Measurements from ENCODE around the gene BSN.
"Not testable (repeated sequence)": the region's sequence is repeated elsewhere in the genome, so short reads cannot be mapped to it uniquely, and the experiment has no call there.

Gene BSN

DNA sequence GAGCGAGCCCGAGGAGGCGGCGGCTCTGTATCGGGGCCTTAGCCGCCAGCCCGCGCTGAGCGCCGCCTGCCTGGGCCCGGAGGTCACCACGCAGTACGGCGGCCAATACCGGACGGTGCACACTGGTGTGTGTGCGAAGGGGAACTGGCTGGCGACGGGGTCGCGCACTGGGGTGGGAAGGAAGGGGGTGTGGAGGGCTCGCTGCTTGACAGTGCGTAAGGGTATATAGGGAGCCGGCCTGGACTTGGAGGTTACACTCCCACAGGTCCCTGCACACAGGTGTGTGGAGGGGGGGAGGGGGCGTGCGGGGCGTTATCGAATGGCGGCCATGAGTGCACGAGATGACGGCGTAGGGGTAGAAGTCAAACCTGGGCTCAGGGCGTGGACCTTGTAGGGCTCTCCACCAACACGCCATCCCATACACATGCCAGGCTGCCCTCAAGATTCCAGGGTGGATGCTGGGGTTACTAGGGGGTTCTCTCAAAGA is 120.3 kb downstream of the BSN start:
- H3K9ac ChIP-seq (ENCODE audit: low read depth, low read length): peak overlapping the region; percentile 77
- H3K4me3 ChIP-seq (ENCODE audit: low read depth, low read length): peak overlapping the region; percentile 93
- 0 out of 2 replicates have a peak, but pooled peaks cover 3% of the 10 kb centered on the region for H3K4me1 ChIP-seq (ENCODE audit: control insufficient read depth, insufficient read depth, low read length)
- H3K9me3 ChIP-seq (ENCODE audit: control insufficient read depth, insufficient read depth, low read length): no peaks in the 10 kb centered on the region
- H3K36me3 ChIP-seq (ENCODE audit: control insufficient read depth, insufficient read depth, low read length): peaks cover 43% of the 10 kb centered on the region
- no peaks in the 10 kb centered on the region for H3K27me3 ChIP-seq (ENCODE audit: control insufficient read depth, insufficient read depth, low read length)
- H3K27ac ChIP-seq (ENCODE audit: low read depth, low read length): peak overlapping the region; percentile 95

DNA sequence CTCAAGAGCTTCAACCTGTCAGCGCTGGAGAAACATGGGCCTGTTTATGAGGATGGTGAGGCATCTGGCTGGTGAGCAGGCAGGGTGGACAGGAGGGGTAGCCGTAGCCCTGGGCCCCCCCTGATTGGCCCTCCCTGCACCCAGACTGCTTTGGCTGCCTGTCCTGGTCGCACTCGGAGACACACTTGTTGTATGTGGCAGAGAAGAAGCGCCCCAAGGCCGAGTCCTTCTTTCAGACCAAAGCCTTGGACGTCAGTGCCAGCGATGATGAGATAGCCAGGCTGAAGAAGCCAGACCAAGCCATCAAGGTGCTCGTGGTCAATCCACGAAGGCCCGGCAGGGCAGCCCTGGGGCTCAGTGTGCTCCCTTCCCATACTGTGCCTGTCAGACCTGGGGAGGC is 121.6 kb downstream of the BSN start:
- no peak overlapping the region for H3K9ac ChIP-seq (ENCODE audit: low read depth, low read length)
- 0 out of 2 replicates have a peak, but pooled peaks cover 3% of the 10 kb centered on the region for H3K4me1 ChIP-seq (ENCODE audit: control insufficient read depth, insufficient read depth, low read length)
- H3K36me3 ChIP-seq (ENCODE audit: control insufficient read depth, insufficient read depth, low read length): peaks cover 57% of the 10 kb centered on the region
- no peaks in the 10 kb centered on the region for H3K9me3 ChIP-seq (ENCODE audit: control insufficient read depth, insufficient read depth, low read length)
- no peaks in the 10 kb centered on the region for H3K27me3 ChIP-seq (ENCODE audit: control insufficient read depth, insufficient read depth, low read length)
- H3K27ac ChIP-seq (ENCODE audit: low read depth, low read length): no peak overlapping the region
- H3K4me3 ChIP-seq (ENCODE audit: low read depth, low read length): no peak overlapping the region

DNA sequence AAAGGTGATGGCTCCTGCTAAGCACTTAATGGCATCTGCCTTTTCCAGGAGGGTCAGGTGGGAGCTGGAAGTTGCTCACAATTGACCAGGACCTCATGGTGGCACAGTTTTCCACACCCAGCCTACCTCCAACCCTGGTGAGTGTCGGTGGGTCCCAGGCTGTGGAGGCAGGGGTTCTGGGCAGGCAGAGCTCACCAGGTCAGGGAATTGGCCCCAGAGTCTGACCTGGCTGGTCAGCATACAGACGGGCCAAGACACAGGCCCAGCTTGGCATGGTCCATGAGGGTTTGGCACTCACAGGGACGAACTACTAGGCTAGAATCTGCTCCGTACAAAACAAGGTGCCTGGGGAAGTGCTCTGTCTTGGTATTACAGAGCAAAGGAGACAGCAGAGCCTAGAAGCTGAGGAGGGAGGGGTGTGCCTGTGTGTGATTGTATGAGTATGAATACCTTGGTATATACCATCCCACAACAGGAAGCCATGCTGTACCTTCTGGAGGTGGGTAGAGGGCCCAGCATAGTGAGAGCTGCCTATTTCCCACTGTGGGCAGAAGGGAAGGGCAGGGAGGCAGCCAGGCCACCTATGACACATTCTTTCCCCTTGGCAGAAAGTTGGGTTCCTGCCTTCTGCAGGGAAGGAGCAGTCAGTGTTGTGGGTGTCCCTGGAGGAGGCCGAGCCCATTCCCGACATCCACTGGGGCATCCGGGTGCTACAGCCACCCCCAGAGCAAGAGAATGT is 126.4 kb downstream of the BSN start:
- Histone ChIP-seq H3K9ac (ENCODE audit: low read depth, low read length) (no peak overlapping the region), H3K36me3 (ENCODE audit: control insufficient read depth, insufficient read depth, low read length) (peaks cover 83% of the 10 kb centered on the region)

DNA sequence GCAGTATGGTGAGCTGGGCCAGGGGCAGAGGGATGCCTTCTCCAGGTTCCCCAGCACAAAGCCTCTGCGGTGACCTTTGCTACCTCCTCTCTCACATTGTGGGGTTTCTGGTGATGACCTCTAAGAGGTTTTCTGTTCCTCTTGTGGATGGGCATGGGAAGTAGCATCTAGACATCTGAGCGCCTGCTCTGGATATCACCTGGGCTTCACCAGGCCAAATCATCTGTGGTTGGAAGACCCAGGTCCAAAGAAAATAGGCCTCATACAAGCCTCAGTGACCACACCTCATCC is 126.9 kb downstream of the BSN start:
- no peak overlapping the region for H3K27ac ChIP-seq (ENCODE audit: low read depth, low read length)
- peaks cover 78% of the 10 kb centered on the region for H3K36me3 ChIP-seq (ENCODE audit: control insufficient read depth, insufficient read depth, low read length)
- H3K9ac ChIP-seq (ENCODE audit: low read depth, low read length): no peak overlapping the region
- no peaks in the 10 kb centered on the region for H3K9me3 ChIP-seq (ENCODE audit: control insufficient read depth, insufficient read depth, low read length)
- no peaks in the 10 kb centered on the region for H3K27me3 ChIP-seq (ENCODE audit: control insufficient read depth, insufficient read depth, low read length)
- H3K4me3 ChIP-seq (ENCODE audit: low read depth, low read length): no peak overlapping the region
- no peaks in the 10 kb centered on the region for H3K4me1 ChIP-seq (ENCODE audit: control insufficient read depth, insufficient read depth, low read length)

More for the DNA sequence above, 126.4 kb downstream of the BSN start:
- no peak overlapping the region for H3K4me3 ChIP-seq (ENCODE audit: low read depth, low read length)
- no peaks in the 10 kb centered on the region for H3K9me3 ChIP-seq (ENCODE audit: control insufficient read depth, insufficient read depth, low read length)
- no peaks in the 10 kb centered on the region for H3K27me3 ChIP-seq (ENCODE audit: control insufficient read depth, insufficient read depth, low read length)
- H3K27ac ChIP-seq (ENCODE audit: low read depth, low read length): no peak overlapping the region
- no peaks in the 10 kb centered on the region for H3K4me1 ChIP-seq (ENCODE audit: control insufficient read depth, insufficient read depth, low read length)

DNA sequence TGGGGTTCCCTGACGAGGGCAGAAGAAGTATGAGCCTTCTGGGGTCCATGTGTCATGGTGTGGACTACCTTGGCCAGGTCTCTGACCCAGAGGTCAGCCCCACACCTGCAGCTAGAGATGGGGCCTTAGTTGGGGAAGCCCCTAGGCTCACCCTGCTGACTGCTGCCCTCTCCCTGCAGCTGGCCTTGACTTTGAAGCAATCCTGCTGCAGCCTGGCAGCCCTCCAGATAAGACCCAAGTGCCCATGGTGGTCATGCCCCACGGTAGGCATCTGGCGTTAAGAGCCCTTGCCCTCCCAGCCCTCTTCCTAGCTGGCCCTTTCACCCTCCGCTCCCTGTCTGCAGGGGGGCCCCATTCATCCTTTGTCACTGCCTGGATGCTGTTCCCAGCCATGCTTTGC is 127.3 kb downstream of the BSN start:
- Histone ChIP-seq H3K36me3 (ENCODE audit: control insufficient read depth, insufficient read depth, low read length) (peaks cover 74% of the 10 kb centered on the region), H3K27me3 (ENCODE audit: control insufficient read depth, insufficient read depth, low read length) (no peaks in the 10 kb centered on the region)

DNA sequence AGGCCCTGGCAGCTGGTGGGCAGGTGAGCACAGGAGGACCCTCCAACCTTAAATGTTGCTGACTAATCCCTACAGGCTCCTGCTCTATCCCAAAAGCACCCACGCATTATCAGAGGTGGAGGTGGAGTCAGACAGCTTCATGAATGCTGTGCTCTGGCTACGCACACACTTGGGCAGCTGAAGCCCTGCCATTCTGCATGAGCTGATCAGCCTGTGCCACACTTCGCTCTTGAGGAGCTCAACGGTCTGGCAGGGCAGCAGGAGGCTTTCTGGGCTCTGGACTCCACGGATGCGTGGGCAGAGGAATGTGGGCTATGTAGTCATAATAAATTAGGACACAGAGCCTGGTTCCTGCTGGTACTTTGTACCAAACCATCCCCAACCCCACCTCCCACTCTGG is 128.9 kb downstream of the BSN start:
- Histone ChIP-seq H3K9ac (ENCODE audit: low read depth, low read length) (no peak overlapping the region), H3K27me3 (ENCODE audit: control insufficient read depth, insufficient read depth, low read length) (no peaks in the 10 kb centered on the region), H3K4me3 (ENCODE audit: low read depth, low read length) (no peak overlapping the region), H3K4me1 (ENCODE audit: control insufficient read depth, insufficient read depth, low read length) (no peaks in the 10 kb centered on the region), H3K36me3 (ENCODE audit: control insufficient read depth, insufficient read depth, low read length) (peaks cover 58% of the 10 kb centered on the region), H3K9me3 (ENCODE audit: control insufficient read depth, insufficient read depth, low read length) (no peaks in the 10 kb centered on the region), H3K27ac (ENCODE audit: low read depth, low read length) (no peak overlapping the region)

More for the DNA sequence above, 127.3 kb downstream of the BSN start:
- Histone ChIP-seq H3K27ac (ENCODE audit: low read depth, low read length) (no peak overlapping the region), H3K9me3 (ENCODE audit: control insufficient read depth, insufficient read depth, low read length) (no peaks in the 10 kb centered on the region), H3K9ac (ENCODE audit: low read depth, low read length) (no peak overlapping the region), H3K4me1 (ENCODE audit: control insufficient read depth, insufficient read depth, low read length) (no peaks in the 10 kb centered on the region), H3K4me3 (ENCODE audit: low read depth, low read length) (no peak overlapping the region)

DNA sequence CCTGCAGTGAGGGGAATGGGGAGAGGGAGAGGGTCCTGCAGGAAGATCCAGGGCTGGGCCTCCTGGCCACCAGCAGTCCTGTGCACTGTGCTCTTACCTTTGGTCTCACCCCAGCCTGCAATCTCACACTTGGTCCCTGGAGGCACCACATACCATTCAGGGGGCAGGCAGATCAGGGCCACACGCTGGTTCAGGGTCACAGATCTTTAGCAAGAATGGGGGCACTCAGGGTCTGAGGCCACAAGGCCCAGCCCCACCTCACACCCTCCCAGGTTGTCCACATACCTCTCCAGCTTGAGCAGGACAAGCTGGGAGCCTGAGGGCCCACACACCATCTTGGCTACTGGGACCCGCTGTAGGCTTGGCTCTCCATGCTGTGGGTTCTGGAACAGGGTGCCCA is 130.2 kb downstream of the BSN start:
- not testable (repeated sequence) for H3K9ac ChIP-seq (ENCODE audit: low read depth, low read length); H3K27ac ChIP-seq (ENCODE audit: low read depth, low read length)
- H3K36me3 ChIP-seq (ENCODE audit: control insufficient read depth, insufficient read depth, low read length): peaks cover 45% of the 10 kb centered on the region

DNA sequence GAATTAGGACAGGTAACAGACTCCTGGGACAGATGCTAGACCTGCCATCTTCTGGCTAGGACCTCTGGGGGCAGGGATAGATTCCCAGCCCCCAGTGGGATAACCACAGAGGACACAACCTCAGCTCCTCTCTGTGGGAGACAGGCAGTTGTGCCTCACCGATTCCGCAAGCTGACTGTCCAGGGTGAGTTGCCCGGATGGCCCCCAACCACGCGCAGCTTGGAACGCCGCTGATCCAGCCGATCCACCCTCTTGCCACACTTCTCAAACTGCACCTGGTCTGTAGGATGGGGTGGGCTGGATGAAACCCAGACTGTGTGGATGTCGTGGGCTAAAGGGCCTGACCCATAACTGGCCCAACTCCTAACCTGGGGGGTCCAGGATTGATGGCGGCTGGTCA is 130.8 kb downstream of the BSN start:
- H3K36me3 ChIP-seq (ENCODE audit: control insufficient read depth, insufficient read depth, low read length): peaks cover 38% of the 10 kb centered on the region

More for the DNA sequence above, 130.2 kb downstream of the BSN start:
- H3K4me1 ChIP-seq (ENCODE audit: control insufficient read depth, insufficient read depth, low read length); H3K27me3 ChIP-seq (ENCODE audit: control insufficient read depth, insufficient read depth, low read length); H3K9me3 ChIP-seq (ENCODE audit: control insufficient read depth, insufficient read depth, low read length); H3K4me3 ChIP-seq (ENCODE audit: low read depth, low read length): not testable (repeated sequence)

DNA sequence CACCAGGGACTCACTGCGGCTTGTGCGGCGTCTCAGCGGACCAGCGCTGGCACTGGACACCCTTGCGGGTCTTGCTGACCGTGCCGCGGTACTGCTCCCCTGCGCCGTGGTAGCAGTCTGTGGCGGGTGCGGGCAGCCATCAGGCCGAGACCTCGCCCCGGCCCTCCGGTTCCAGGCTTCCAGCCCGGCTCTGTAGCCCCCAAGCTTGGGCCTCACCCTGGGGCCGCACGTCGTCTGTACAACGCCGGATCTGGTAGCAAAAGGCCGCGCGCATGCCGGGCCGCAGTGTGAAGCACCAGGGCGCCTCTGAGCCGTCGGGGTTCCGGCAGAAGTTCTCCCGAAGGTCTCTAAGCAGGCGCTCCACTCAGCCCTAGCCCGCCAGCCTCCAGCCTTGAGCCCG is 131.6 kb downstream of the BSN start:
- Histone ChIP-seq H3K4me3 (ENCODE audit: low read depth, low read length) (peak overlapping the region; percentile 35; the same call in 1 of the 2 replicates), H3K36me3 (ENCODE audit: control insufficient read depth, insufficient read depth, low read length) (peaks cover 31% of the 10 kb centered on the region)
- not testable (repeated sequence) for H3K4me1 ChIP-seq (ENCODE audit: control insufficient read depth, insufficient read depth, low read length); H3K9me3 ChIP-seq (ENCODE audit: control insufficient read depth, insufficient read depth, low read length); H3K27ac ChIP-seq (ENCODE audit: low read depth, low read length); H3K9ac ChIP-seq (ENCODE audit: low read depth, low read length); H3K27me3 ChIP-seq (ENCODE audit: control insufficient read depth, insufficient read depth, low read length)

More for the DNA sequence above, 130.8 kb downstream of the BSN start:
- not testable (repeated sequence) for H3K9ac ChIP-seq (ENCODE audit: low read depth, low read length); H3K27me3 ChIP-seq (ENCODE audit: control insufficient read depth, insufficient read depth, low read length); H3K9me3 ChIP-seq (ENCODE audit: control insufficient read depth, insufficient read depth, low read length); H3K27ac ChIP-seq (ENCODE audit: low read depth, low read length); H3K4me3 ChIP-seq (ENCODE audit: low read depth, low read length); H3K4me1 ChIP-seq (ENCODE audit: control insufficient read depth, insufficient read depth, low read length)

DNA sequence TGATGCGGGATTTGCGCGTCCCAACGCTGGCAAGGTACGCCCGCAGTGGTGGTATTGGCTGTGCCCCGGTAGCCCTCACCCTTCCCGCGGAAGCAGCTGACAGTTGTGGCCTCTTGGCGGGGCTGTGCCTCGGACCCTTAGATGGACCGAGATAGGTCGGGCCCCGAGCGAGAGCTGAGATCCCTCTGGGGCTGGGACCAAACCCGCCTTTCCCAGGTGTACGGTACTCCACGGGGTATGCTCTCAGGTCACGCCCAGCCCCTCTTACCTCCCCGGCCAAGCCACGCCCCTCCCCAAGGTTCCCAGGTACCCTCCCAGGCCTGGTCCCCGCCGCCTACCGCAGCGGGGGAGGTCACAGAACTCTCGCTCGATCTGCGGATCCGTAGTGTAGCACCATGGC is 132.1 kb downstream of the BSN start:
- not testable (repeated sequence) for H3K27me3 ChIP-seq (ENCODE audit: control insufficient read depth, insufficient read depth, low read length); H3K4me1 ChIP-seq (ENCODE audit: control insufficient read depth, insufficient read depth, low read length); H3K9me3 ChIP-seq (ENCODE audit: control insufficient read depth, insufficient read depth, low read length)
- peak overlapping the region; percentile 74 for H3K4me3 ChIP-seq (ENCODE audit: low read depth, low read length)
- peaks cover 26% of the 10 kb centered on the region for H3K36me3 ChIP-seq (ENCODE audit: control insufficient read depth, insufficient read depth, low read length)
- peak overlapping the region; percentile 70 for H3K27ac ChIP-seq (ENCODE audit: low read depth, low read length)
- 0 out of 2 replicates have a peak overlapping the region, but pooled peaks have one; percentile 63 for H3K9ac ChIP-seq (ENCODE audit: low read depth, low read length)

DNA sequence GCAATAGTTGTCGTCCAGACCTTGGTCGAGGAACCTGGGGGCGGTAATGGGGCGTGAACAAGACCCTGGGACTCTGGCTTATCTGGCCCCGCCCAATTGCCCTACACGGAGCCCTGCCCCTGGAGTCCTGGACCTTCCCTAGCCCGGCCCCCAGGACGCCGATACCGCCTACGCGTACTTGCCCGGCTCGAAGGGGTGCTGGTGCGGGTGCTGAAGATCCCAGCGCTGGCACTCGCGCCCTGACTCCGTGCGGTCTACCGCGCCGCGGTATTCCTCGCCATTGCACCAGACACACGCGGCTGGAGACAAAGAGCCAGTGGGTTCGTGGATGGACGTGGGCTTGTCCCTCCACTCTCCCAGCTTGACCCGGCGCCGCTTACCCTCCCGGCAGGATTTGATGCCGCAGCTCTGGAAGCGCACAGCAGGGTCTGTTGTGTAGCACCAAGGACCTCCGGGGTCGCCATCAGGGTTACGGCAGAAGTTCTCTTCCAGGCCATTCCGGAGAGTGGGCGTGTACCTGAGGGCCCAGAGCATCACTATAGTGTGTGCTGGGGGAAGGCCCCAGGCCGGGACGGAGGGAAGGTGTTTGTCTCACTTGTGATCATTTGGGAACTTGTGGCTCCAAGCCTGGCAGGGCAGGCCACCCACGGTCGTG is 132.6 kb downstream of the BSN start:
- H3K4me1 ChIP-seq (ENCODE audit: control insufficient read depth, insufficient read depth, low read length); H3K27me3 ChIP-seq (ENCODE audit: control insufficient read depth, insufficient read depth, low read length); H3K9me3 ChIP-seq (ENCODE audit: control insufficient read depth, insufficient read depth, low read length): not testable (repeated sequence)
- Histone ChIP-seq H3K4me3 (ENCODE audit: low read depth, low read length) (peak overlapping the region; percentile 74), H3K27ac (ENCODE audit: low read depth, low read length) (peak overlapping the region; percentile 70), H3K9ac (ENCODE audit: low read depth, low read length) (peak overlapping the region; percentile 63; the same call in 1 of the 2 replicates), H3K36me3 (ENCODE audit: control insufficient read depth, insufficient read depth, low read length) (peaks cover 20% of the 10 kb centered on the region)

Data from HUES48 (cell line).